Ectodermal cell (in vitro differentiated cells): ENCODE results near the gene IRX4.

Experiments
- H3K27ac ChIP-seq: 2 replicates; pipeline ENCODE4 v1.7.0; 2013; ENCODE audit warnings: mild to moderate bottlenecking, low read depth, low read length; ENCODE audit not compliant: insufficient read depth, poor library complexity, severe bottlenecking
- H3K27me3 ChIP-seq: 2 replicates; pipeline ENCODE4 v1.7.0; 2013; ENCODE audit warnings: mild to moderate bottlenecking, low read length; ENCODE audit not compliant: insufficient read depth, control insufficient read depth, poor library complexity, severe bottlenecking
- H3K36me3 ChIP-seq: one replicate; pipeline ENCODE4 v1.7.0; 2013; ENCODE audit warnings: low read length; ENCODE audit not compliant: control insufficient read depth, insufficient read depth
- H3K4me1 ChIP-seq: one replicate; pipeline ENCODE4 v1.7.0; 2013; ENCODE audit warnings: low read length; ENCODE audit not compliant: control insufficient read depth, insufficient read depth
- H3K4me3 ChIP-seq: 2 replicates; pipeline ENCODE4 v1.7.0; 2013; ENCODE audit warnings: low read depth, low read length, control low read depth; ENCODE audit not compliant: insufficient read depth
- H3K9me3 ChIP-seq: 2 replicates; pipeline ENCODE4 v1.7.0; 2013; ENCODE audit warnings: mild to moderate bottlenecking, low read length, moderate library complexity; ENCODE audit not compliant: control insufficient read depth
- WGBS, 2 experiments: methylation state at CpG; one replicate each; pipeline ENCODE4 v1.1.7; 2013; ENCODE audit warnings: missing lambda C conversion rate in 2 of 2; 5-methylcytosine and 5-hydroxymethylcytosine counted together

The IRX4 gene

GRCh38 chr5:1857256-1857600 lies 25.5 kb downstream of the IRX4 start:
- Histone ChIP-seq H3K36me3 (no peaks in the 10 kb centered on the region), H3K9me3 (no peaks in the 10 kb centered on the region), H3K27ac (no peak overlapping the region), H3K27me3 (peaks cover 6% of the 10 kb centered on the region), H3K4me3 (no peak overlapping the region), H3K4me1 (no peaks in the 10 kb centered on the region)
- 93 to 94% methylated on average over 32 of the region's 32 CpGs for WGBS, 2 experiments

GRCh38 chr5:1856596-1857255 lies 26.0 kb downstream of the IRX4 start:
- Histone ChIP-seq H3K27me3 (peaks cover 10% of the 10 kb centered on the region), H3K36me3 (no peaks in the 10 kb centered on the region), H3K4me1 (peaks cover 3% of the 10 kb centered on the region), H3K4me3 (no peak overlapping the region), H3K9me3 (no peaks in the 10 kb centered on the region), H3K27ac (no peak overlapping the region)
- 93% methylated on average over 49 of the region's 49 CpGs for WGBS, 2 experiments

- Histone ChIP-seq H3K4me1 (peaks cover 8% of the 10 kb centered on the region), H3K27me3 (peaks cover 22% of the 10 kb centered on the region)
- WGBS, 2 experiments = 92 to 96% methylated on average over 16 of the region's 17 CpGs
Measured at GRCh38 chr5:1855596-1855995, 27.1 kb downstream of the IRX4 start.

GRCh38 chr5:1855075-1855474 lies 27.6 kb downstream of the IRX4 start:
- H3K9me3 ChIP-seq = no peaks in the 10 kb centered on the region
- WGBS, 2 experiments = 80 to 86% methylated on average over 3 of the region's 3 CpGs
- H3K4me3 ChIP-seq = no peak overlapping the region
- H3K36me3 ChIP-seq = no peaks in the 10 kb centered on the region
- peaks cover 8% of the 10 kb centered on the region for H3K4me1 ChIP-seq
- peaks cover 27% of the 10 kb centered on the region for H3K27me3 ChIP-seq
- H3K27ac ChIP-seq = no peak overlapping the region

More at GRCh38 chr5:1855596-1855995, 27.1 kb downstream of the IRX4 start:
- no peak overlapping the region for H3K27ac ChIP-seq
- no peak overlapping the region for H3K4me3 ChIP-seq
- no peaks in the 10 kb centered on the region for H3K9me3 ChIP-seq
- H3K36me3 ChIP-seq = no peaks in the 10 kb centered on the region

GRCh38 chr5:1853531-1853930 lies 29.2 kb downstream of the IRX4 start:
- Histone ChIP-seq H3K4me3 (no peak overlapping the region), H3K27ac (no peak overlapping the region), H3K27me3 (peaks cover 41% of the 10 kb centered on the region), H3K9me3 (no peaks in the 10 kb centered on the region), H3K36me3 (no peaks in the 10 kb centered on the region), H3K4me1 (peaks cover 8% of the 10 kb centered on the region)
- WGBS, 2 experiments = 89% methylated on average over 8 of the region's 8 CpGs

GRCh38 chr5:1852324-1852947 lies 30.3 kb downstream of the IRX4 start:
- Histone ChIP-seq H3K36me3 (no peaks in the 10 kb centered on the region), H3K27ac (no peak overlapping the region), H3K4me3 (no peak overlapping the region), H3K9me3 (no peaks in the 10 kb centered on the region), H3K4me1 (peaks cover 8% of the 10 kb centered on the region), H3K27me3 (peaks cover 41% of the 10 kb centered on the region)
- 83 to 84% methylated on average over 20 to 23 of the region's 23 CpGs for WGBS, 2 experiments

- Histone ChIP-seq H3K27ac (no peak overlapping the region), H3K4me3 (peak overlapping the region; percentile 33), H3K9me3 (no peaks in the 10 kb centered on the region), H3K36me3 (no peaks in the 10 kb centered on the region), H3K27me3 (peaks cover 41% of the 10 kb centered on the region), H3K4me1 (peaks cover 8% of the 10 kb centered on the region)
- whole genome bisulfite sequencing, 2 experiments = 8% methylated on average over 33 to 34 of the region's 34 CpGs
Measured at GRCh38 chr5:1851290-1851934, 31.3 kb downstream of the IRX4 start.

GRCh38 chr5:1850324-1851154 lies 32.2 kb downstream of the IRX4 start:
- Histone ChIP-seq H3K27me3 (peaks cover 41% of the 10 kb centered on the region), H3K4me1 (peaks cover 8% of the 10 kb centered on the region)
- 73 to 79% methylated on average over 29 of the region's 29 CpGs for WGBS, 2 experiments

GRCh38 chr5:1847611-1848010 lies 35.1 kb downstream of the IRX4 start:
- 86% methylated on average over 9 of the region's 9 CpGs for WGBS, 2 experiments
- no peak overlapping the region for H3K4me3 ChIP-seq
- peaks cover 37% of the 10 kb centered on the region for H3K27me3 ChIP-seq
- H3K9me3 ChIP-seq = no peaks in the 10 kb centered on the region
- no peaks in the 10 kb centered on the region for H3K36me3 ChIP-seq
- H3K27ac ChIP-seq = no peak overlapping the region
- peaks cover 8% of the 10 kb centered on the region for H3K4me1 ChIP-seq

More at GRCh38 chr5:1850324-1851154, 32.2 kb downstream of the IRX4 start:
- no peak overlapping the region for H3K27ac ChIP-seq
- H3K4me3 ChIP-seq = no peak overlapping the region
- no peaks in the 10 kb centered on the region for H3K9me3 ChIP-seq
- H3K36me3 ChIP-seq = no peaks in the 10 kb centered on the region

GRCh38 chr5:1847056-1847455 lies 35.7 kb downstream of the IRX4 start:
- Histone ChIP-seq H3K27ac (no peak overlapping the region), H3K36me3 (no peaks in the 10 kb centered on the region), H3K27me3 (peaks cover 34% of the 10 kb centered on the region), H3K4me1 (peaks cover 8% of the 10 kb centered on the region), H3K4me3 (no peak overlapping the region), H3K9me3 (no peaks in the 10 kb centered on the region)
- 86 to 89% methylated on average over 10 of the region's 10 CpGs for WGBS, 2 experiments
